Thoracic aorta (tissue), 2 donors: ENCODE measurements around the gene INO80E. TPM values are rescaled to one million over a fixed set of nuclear protein-coding genes. Genes with fewer than 3 reads are reported as not detected.

ENCODE experiments used
- ATAC-seq: fragments of 150-250 bp; one replicate; pipeline ENCODE4 v1.8.0; 2017; ENCODE audit warnings: low read depth; ENCODE audit not compliant: insufficient number of reproducible peaks, low FRiP score
- DNase-seq: peaks from one replicate; pipeline ENCODE4 v3.0.0-alpha.2; 2020; ENCODE audit warnings: low spot score
- H3K27ac ChIP-seq, 2 donors: fragments of 200-600 bp; sonication (generic); 1 replicate in 1 of 2; 2 replicates in 1 of 2; pipeline ENCODE4 v1.5.1; 2016; ENCODE audit warnings: mild to moderate bottlenecking in 2 of 2, moderate library complexity in 2 of 2
- H3K27me3 ChIP-seq: fragments of 200-600 bp; sonication (generic); replicated peaks from 2 replicates; pipeline ENCODE4 v1.6.0; 2016; ENCODE audit warnings: mild to moderate bottlenecking; ENCODE audit not compliant: insufficient read depth
- H3K36me3 ChIP-seq: fragments of 200-600 bp; sonication (generic); one replicate; pipeline ENCODE4 v1.5.1; 2016
- H3K4me1 ChIP-seq, 2 donors: fragments of 200-600 bp; sonication (generic); 1 replicate in 1 of 2; 2 replicates in 1 of 2; pipeline versions ENCODE4 v1.5.1 to v1.6.0; 2016; ENCODE audit warnings: low read depth in 2 of 2, mild to moderate bottlenecking in 1 of 2; ENCODE audit not compliant: control insufficient read depth in 1 of 2
- H3K4me3 ChIP-seq: fragments of 200-600 bp; sonication (generic); 2 replicates; pipeline ENCODE4 v1.5.1; 2016; ENCODE audit warnings: mild to moderate bottlenecking
- H3K9me3 ChIP-seq: fragments of 200-600 bp; sonication (generic); 2 replicates; pipeline ENCODE4 v1.5.1; 2016
- CTCF ChIP-seq: fragments of 200-600 bp; sonication (generic); IDR thresholded peaks from one replicate; pipeline ENCODE4 v1.5.1; 2019; ENCODE audit warnings: antibody characterized with exemption
- total RNA-seq, 2 donors: library from RNA; depleted of rRNA; stranded (reverse); fragments of >200 nt; gene quantifications; one replicate each; pipeline versions ENCODE4 v1.1.0 to v1.2.3, GENCODE V29; 2016

The INO80E gene
- total RNA-seq, 2 donors from 2014 or later, result 67.4 to 81.8 TPM

GRCh38 chr16:29983420-29984136, 12.5 kb upstream of the INO80E start:
- H3K27ac ChIP-seq, result no peak overlapping the region
- ATAC-seq (no peak), DNase-seq (no peak)
- no peak overlapping the region for H3K4me3 ChIP-seq
- no peaks in the 10 kb centered on the region for H3K9me3 ChIP-seq
- peaks cover 99% of the 10 kb centered on the region for H3K36me3 ChIP-seq
- no peak for TF ChIP-seq CTCF
- no peaks in the 10 kb centered on the region for H3K4me1 ChIP-seq
- H3K27me3 ChIP-seq, result no peaks in the 10 kb centered on the region

- Histone ChIP-seq H3K4me1 (no peaks in the 10 kb centered on the region), H3K27ac (no peak overlapping the region), H3K4me3 (no peak overlapping the region), H3K27me3 (no peaks in the 10 kb centered on the region), H3K9me3 (no peaks in the 10 kb centered on the region), H3K36me3 (peaks cover 95% of the 10 kb centered on the region)
- no peak for ATAC-seq
- no peak for DNase-seq
- no peak for TF ChIP-seq CTCF
Measured at GRCh38 chr16:29984137-29984763, 11.8 kb upstream of the INO80E start.

GRCh38 chr16:29984764-29985147, 11.3 kb upstream of the INO80E start:
- no peak for TF ChIP-seq CTCF
- Histone ChIP-seq H3K4me1 (no peaks in the 10 kb centered on the region), H3K27ac (no peak overlapping the region), H3K4me3 (no peak overlapping the region), H3K9me3 (no peaks in the 10 kb centered on the region), H3K36me3 (peaks cover 94% of the 10 kb centered on the region), H3K27me3 (no peaks in the 10 kb centered on the region)
- ATAC-seq (no peak), DNase-seq (no peak)

- no peak overlapping the region for H3K4me3 ChIP-seq
- no peak for TF ChIP-seq CTCF
- H3K36me3 ChIP-seq, result peaks cover 88% of the 10 kb centered on the region
- no peak overlapping the region for H3K27ac ChIP-seq
- H3K27me3 ChIP-seq, result no peaks in the 10 kb centered on the region
- ATAC-seq (no peak), DNase-seq (no peak)
- no peaks in the 10 kb centered on the region for H3K9me3 ChIP-seq
- H3K4me1 ChIP-seq, result no peaks in the 10 kb centered on the region
Measured at GRCh38 chr16:29985271-29985811, 10.7 kb upstream of the INO80E start.

GRCh38 chr16:29986231-29986630, 9.8 kb upstream of the INO80E start:
- Histone ChIP-seq H3K4me3 (no peak overlapping the region), H3K9me3 (no peaks in the 10 kb centered on the region), H3K4me1 (no peaks in the 10 kb centered on the region), H3K36me3 (peaks cover 83% of the 10 kb centered on the region), H3K27me3 (no peaks in the 10 kb centered on the region), H3K27ac (no peak overlapping the region)
- DNase-seq (no peak), ATAC-seq (no peak)
- no peak for TF ChIP-seq CTCF
